HCT116 (cell line): ENCODE data around the gene ZNF445. TPM values are rescaled to one million over a fixed set of nuclear protein-coding genes. Genes with fewer than 3 reads are reported as not detected.

ENCODE experiments used
- ATAC-seq: fragments of 200-7000 bp; cut with Tn5 transposase; 2 replicates; pipeline ENCODE4 v1.9.1; 2020; ENCODE audit warnings: mild to moderate bottlenecking, moderate library complexity
- BruUV-seq: library from RNA; stranded (reverse); fragments of 400-500 nt; replicated peaks from 2 replicates; lab custom pipeline; 2021; lab: Mats Ljungman, UMichigan
- CTCF ChIA-PET: fragments of 300-600 bp; sonication (Branson Sonifier 250); formaldehyde crosslinking; loops from one replicate; lab custom pipeline; 2021; ENCODE audit warnings: antibody characterized with exemption; lab: Charles Lee
- POLR2A ChIA-PET: fragments of 300-600, 350-600 bp; sonication (Branson Sonifier 250); formaldehyde crosslinking; loops from one replicate; lab custom pipeline; 2021; ENCODE audit warnings: antibody characterized with exemption; lab: Charles Lee
- RAD21 ChIA-PET, 2 experiments: fragments of 300-600 bp; sonication (Branson Sonifier 250); formaldehyde crosslinking; loops; one replicate each; lab custom pipeline; 2023; ENCODE audit warnings: low total read pairs in 2 of 2; ENCODE audit not compliant: uncharacterized antibody in 2 of 2, unreplicated experiment in 2 of 2, low non-redundant PET in 1 of 2; lab: Charles Lee
- DNase-seq: peaks from one replicate; pipeline ENCODE4 v3.0.0-alpha.2; 2010; ENCODE audit warnings: low read depth, low spot score
- H2AFZ ChIP-seq: fragments of 200-600 bp; shearing (Covaris generic), sonication (generic); 2 replicates; pipeline ENCODE4 v1.6.1; 2017; ENCODE audit warnings: low read depth, mixed run types, mixed read lengths, antibody characterized with exemption, low read length; ENCODE audit not compliant: poor library complexity, severe bottlenecking
- H3K27ac ChIP-seq: 2 replicates; pipeline ENCODE4 v1.5.1; 2012; ENCODE audit warnings: low read depth, low read length
- H3K27me3 ChIP-seq: fragments of 200-600 bp; sonication (generic); 2 replicates; pipeline ENCODE4 v1.6.1; 2016; ENCODE audit warnings: mixed run types, low read length, mixed read lengths; ENCODE audit not compliant: insufficient read depth
- H3K36me3 ChIP-seq, 2 experiments: fragments of 200-500 bp in 1 of 2; fragments of 200-600 bp in 1 of 2; sonication (Bioruptor generic) in 1 of 2; sonication (generic) in 1 of 2; 2 replicates each; pipeline versions ENCODE4 v1.5.1 to v1.6.1; 2014 to 2016; ENCODE audit warnings: low read length in 2 of 2, inconsistent platforms in 1 of 2, mixed read lengths in 1 of 2, mixed run types in 1 of 2; ENCODE audit not compliant: insufficient read depth in 2 of 2, control insufficient read depth in 1 of 2
- H3K4me1 ChIP-seq, 2 experiments: fragments of 200-600 bp in 1 of 2; sonication (generic) in 1 of 2; 2 replicates each; pipeline versions ENCODE4 v1.5.1 to v1.6.1; 2012 to 2017; ENCODE audit warnings: low read length in 2 of 2, inconsistent platforms in 1 of 2, mild to moderate bottlenecking in 1 of 2, mixed read lengths in 1 of 2, mixed run types in 1 of 2, moderate library complexity in 1 of 2; ENCODE audit not compliant: insufficient read depth in 2 of 2, control insufficient read depth in 1 of 2
- H3K4me2 ChIP-seq: fragments of 200-600 bp; sonication (generic); 2 replicates; pipeline ENCODE4 v1.6.1; 2017; ENCODE audit warnings: mixed run types, low read length, mixed read lengths
- H3K4me3 ChIP-seq, 2 experiments: fragments of 200-600 bp in 1 of 2; sonication (generic) in 1 of 2; replicated peaks in 1 of 2; 2 replicates each; pipeline ENCODE4 v1.5.1; 2011 to 2016; ENCODE audit warnings: low read length in 2 of 2, control low read depth in 1 of 2, low read depth in 1 of 2, mild to moderate bottlenecking in 1 of 2, mixed read lengths in 1 of 2, mixed run types in 1 of 2
- H3K79me2 ChIP-seq: fragments of 200-600 bp; sonication (generic); 2 replicates; pipeline ENCODE4 v1.6.1; 2017; ENCODE audit warnings: mild to moderate bottlenecking, mixed run types, low read length, moderate library complexity, mixed read lengths; ENCODE audit not compliant: insufficient read depth
- H3K9ac ChIP-seq: fragments of 200-600 bp; sonication (generic); 2 replicates; pipeline ENCODE4 v1.6.1; 2016; ENCODE audit warnings: low read length, mixed read lengths
- H3K9me2 ChIP-seq: fragments of 200-600 bp; sonication (generic), shearing (Covaris generic); 2 replicates; pipeline ENCODE4 v1.6.1; 2017; ENCODE audit warnings: mixed run types, mild to moderate bottlenecking, moderate library complexity; ENCODE audit not compliant: insufficient read depth
- H3K9me3 ChIP-seq, 2 experiments: fragments of 200-500 bp in 1 of 2; fragments of 200-600 bp in 1 of 2; sonication (Bioruptor generic) in 1 of 2; sonication (generic) in 1 of 2; 2 replicates each; pipeline ENCODE4 v1.6.1; 2014 to 2017; ENCODE audit warnings: low read length in 2 of 2, mixed read lengths in 2 of 2, inconsistent platforms in 1 of 2, low read depth in 1 of 2, mild to moderate bottlenecking in 1 of 2, mixed run types in 1 of 2, moderate library complexity in 1 of 2; ENCODE audit not compliant: control insufficient read depth in 1 of 2, insufficient read depth in 1 of 2
- H4K20me1 ChIP-seq: fragments of 200-600 bp; sonication (generic), shearing (Covaris generic); 2 replicates; pipeline ENCODE4 v1.6.1; 2017; ENCODE audit warnings: mixed run types, mild to moderate bottlenecking, moderate library complexity; ENCODE audit not compliant: insufficient read depth
- CBX3 ChIP-seq: IDR thresholded peaks from 2 replicates; pipeline ENCODE4 v1.6.1; 2012; ENCODE audit warnings: low read depth
- CEBPB ChIP-seq: IDR thresholded peaks from 2 replicates; pipeline ENCODE4 v1.6.1; 2012; ENCODE audit warnings: low read depth
- JUND ChIP-seq: IDR thresholded peaks from 2 replicates; pipeline ENCODE4 v1.6.1; 2012
- POLR2AphosphoS5 ChIP-seq: IDR thresholded peaks from 2 replicates; pipeline ENCODE4 v1.6.1; 2011; ENCODE audit warnings: mild to moderate bottlenecking, low read depth, low read length, moderate library complexity
- SP1 ChIP-seq: IDR thresholded peaks from 2 replicates; pipeline ENCODE4 v1.6.1; 2012; ENCODE audit warnings: low read depth
- SRF ChIP-seq: IDR thresholded peaks from 2 replicates; pipeline ENCODE4 v1.6.1; 2012; ENCODE audit warnings: low read depth
- YY1 ChIP-seq: IDR thresholded peaks from 2 replicates; pipeline ENCODE4 v1.6.1; 2011; ENCODE audit warnings: low read length, low read depth, moderate library complexity, mild to moderate bottlenecking; ENCODE audit not compliant: insufficient replicate concordance; ENCODE audit errors: extremely low read depth
- ZFX ChIP-seq: fragments of 450-650 bp; IDR thresholded peaks from 2 replicates; pipeline ENCODE4 v1.6.1; 2017
- ZNF274 ChIP-seq: fragments of 200-500 bp; sonication (Bioruptor generic); IDR thresholded peaks from 2 replicates; pipeline ENCODE4 v1.6.1; 2014; ENCODE audit warnings: mild to moderate bottlenecking, low read depth, low read length, inconsistent platforms
- intact Hi-C: fragments of 100-400 bp; cut with micrococcal nuclease; formaldehyde crosslinking; loops from 2 replicates; pipeline ENCODE4 v1.10.0; 2022
- total RNA-seq: library from RNA; stranded (reverse); gene quantifications from one replicate; pipeline ENCODE4 v1.2.1, GENCODE V29; 2021; ENCODE audit not compliant: unreplicated experiment
- TF ChIP-seq, protein P1 (sequence below): IDR thresholded peaks from 2 replicates; pipeline ENCODE4 v1.6.1; 2011; ENCODE audit warnings: mild to moderate bottlenecking, low read length, moderate library complexity; ENCODE audit not compliant: insufficient replicate concordance; ENCODE audit errors: extremely low read depth
- TF ChIP-seq, protein P2 (sequence below), 3 experiments: fragments of 200-600 bp in 1 of 3; sonication (generic) in 1 of 3; IDR thresholded peaks in 2 of 3; conservative IDR thresholded peaks in 1 of 3; 2 replicates each; pipeline ENCODE4 v1.5.1; 2012 to 2017; ENCODE audit warnings: low read depth in 2 of 3, low read length in 2 of 3, antibody characterized with exemption in 1 of 3, borderline replicate concordance in 1 of 3, control low read depth in 1 of 3, mild to moderate bottlenecking in 1 of 3, mixed read lengths in 1 of 3, mixed run types in 1 of 3, moderate library complexity in 1 of 3; ENCODE audit not compliant: insufficient read depth in 1 of 3

The ZNF445 gene
- total RNA-seq, 1 experiment from 2014 or later = 19.9 TPM

DNA sequence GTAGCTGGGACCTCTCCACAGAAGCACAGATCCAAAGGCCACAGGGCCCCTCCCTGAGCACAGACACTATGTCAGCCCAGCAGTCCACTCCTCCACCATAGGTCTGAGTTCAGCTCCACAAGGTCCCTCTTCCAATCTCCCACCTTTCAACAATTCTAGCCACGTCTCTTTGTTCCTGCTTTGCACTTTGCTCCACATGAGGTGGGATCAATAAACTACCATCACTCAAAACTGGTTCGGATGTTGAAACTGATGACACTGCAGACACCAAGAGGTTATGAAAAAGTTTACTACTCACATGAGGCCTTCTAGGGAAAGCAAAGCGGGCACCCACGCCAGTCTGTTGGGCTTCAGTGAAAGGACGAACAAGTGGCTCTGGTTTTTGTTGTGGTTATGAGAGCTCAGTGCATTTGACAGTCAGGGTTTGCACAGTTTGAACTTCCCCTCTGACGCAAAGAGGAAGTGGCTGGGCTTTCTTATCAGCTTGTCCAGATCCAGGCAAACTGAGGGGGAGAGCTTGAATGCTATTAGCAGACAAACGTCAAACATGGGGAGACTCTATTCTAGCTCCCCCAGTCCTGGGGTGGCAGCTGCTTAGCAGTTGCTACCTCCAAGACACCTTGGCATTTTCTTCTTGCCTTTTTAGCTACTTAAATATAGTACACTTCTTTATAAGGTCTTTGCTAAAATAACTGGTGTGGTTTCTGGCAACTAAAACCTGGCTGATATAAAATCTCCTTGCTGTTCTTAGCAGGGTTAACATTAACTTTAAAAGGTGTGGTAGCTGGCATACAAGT lies 37.8 kb downstream of the ZNF445 start:
- Histone ChIP-seq H4K20me1 (no peaks in the 10 kb centered on the region), H3K9me2 (no peaks in the 10 kb centered on the region), H3K79me2 (no peaks in the 10 kb centered on the region), H3K9ac (no peak overlapping the region), H3K36me3 (peaks cover 0 to 7% of the 10 kb centered on the region in 2 experiments; a peak in 2 of 4 replicates), H3K27me3 (no peaks in the 10 kb centered on the region), H3K4me3 (no peak overlapping the region), H2AFZ (no peak overlapping the region), H3K4me2 (no peak overlapping the region), H3K9me3 (no peaks in the 10 kb centered on the region), H3K4me1 (no peaks in the 10 kb centered on the region), H3K27ac (no peak overlapping the region)
- intact Hi-C loops = no loop called here
- BruUV-seq = no TSS peak
- TF ChIP-seq, protein P1, sequence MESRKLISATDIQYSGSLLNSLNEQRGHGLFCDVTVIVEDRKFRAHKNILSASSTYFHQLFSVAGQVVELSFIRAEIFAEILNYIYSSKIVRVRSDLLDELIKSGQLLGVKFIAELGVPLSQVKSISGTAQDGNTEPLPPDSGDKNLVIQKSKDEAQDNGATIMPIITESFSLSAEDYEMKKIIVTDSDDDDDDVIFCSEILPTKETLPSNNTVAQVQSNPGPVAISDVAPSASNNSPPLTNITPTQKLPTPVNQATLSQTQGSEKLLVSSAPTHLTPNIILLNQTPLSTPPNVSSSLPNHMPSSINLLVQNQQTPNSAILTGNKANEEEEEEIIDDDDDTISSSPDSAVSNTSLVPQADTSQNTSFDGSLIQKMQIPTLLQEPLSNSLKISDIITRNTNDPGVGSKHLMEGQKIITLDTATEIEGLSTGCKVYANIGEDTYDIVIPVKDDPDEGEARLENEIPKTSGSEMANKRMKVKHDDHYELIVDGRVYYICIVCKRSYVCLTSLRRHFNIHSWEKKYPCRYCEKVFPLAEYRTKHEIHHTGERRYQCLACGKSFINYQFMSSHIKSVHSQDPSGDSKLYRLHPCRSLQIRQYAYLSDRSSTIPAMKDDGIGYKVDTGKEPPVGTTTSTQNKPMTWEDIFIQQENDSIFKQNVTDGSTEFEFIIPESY = no peak
- TF ChIP-seq CEBPB = no peak
- no peak for TF ChIP-seq CBX3
- no peak for TF ChIP-seq YY1
- TF ChIP-seq, protein P2, sequence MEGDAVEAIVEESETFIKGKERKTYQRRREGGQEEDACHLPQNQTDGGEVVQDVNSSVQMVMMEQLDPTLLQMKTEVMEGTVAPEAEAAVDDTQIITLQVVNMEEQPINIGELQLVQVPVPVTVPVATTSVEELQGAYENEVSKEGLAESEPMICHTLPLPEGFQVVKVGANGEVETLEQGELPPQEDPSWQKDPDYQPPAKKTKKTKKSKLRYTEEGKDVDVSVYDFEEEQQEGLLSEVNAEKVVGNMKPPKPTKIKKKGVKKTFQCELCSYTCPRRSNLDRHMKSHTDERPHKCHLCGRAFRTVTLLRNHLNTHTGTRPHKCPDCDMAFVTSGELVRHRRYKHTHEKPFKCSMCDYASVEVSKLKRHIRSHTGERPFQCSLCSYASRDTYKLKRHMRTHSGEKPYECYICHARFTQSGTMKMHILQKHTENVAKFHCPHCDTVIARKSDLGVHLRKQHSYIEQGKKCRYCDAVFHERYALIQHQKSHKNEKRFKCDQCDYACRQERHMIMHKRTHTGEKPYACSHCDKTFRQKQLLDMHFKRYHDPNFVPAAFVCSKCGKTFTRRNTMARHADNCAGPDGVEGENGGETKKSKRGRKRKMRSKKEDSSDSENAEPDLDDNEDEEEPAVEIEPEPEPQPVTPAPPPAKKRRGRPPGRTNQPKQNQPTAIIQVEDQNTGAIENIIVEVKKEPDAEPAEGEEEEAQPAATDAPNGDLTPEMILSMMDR (IDR thresholded peaks at IDR 0.05 in 2 of 3, conservative IDR thresholded peaks at IDR 0.05 in 1 of 3; ENCODE audit: borderline replicate concordance in 1 of 3, insufficient read depth in 1 of 3, low read depth in 2 of 3, low read length in 2 of 3) = no peak
- no peak for TF ChIP-seq POLR2AphosphoS5
- no peak for TF ChIP-seq ZNF274
- TF ChIP-seq SP1 = no peak
- no peak for TF ChIP-seq ZFX
- no peak for TF ChIP-seq JUND
- no peak for TF ChIP-seq SRF
- no peak for DNase-seq
- no peak for ATAC-seq
- POLR2A ChIA-PET = no interaction called here
- RAD21 ChIA-PET = no interaction called here
- CTCF ChIA-PET = no interaction called here
